K562 (cell line): Measurements from ENCODE around the gene ARSJ. TPM values are rescaled to one million over a fixed set of nuclear protein-coding genes. Genes with fewer than 3 reads are reported as not detected.

Experiments used
- ATAC-seq: fragments of 200-7000 bp; cut with Tn5 transposase; 3 replicates; pipeline ENCODE4 v1.9.1; 2020; ENCODE audit warnings: moderate library complexity
- BruUV-seq: library from RNA; stranded (reverse); fragments of 400-500 nt; replicated peaks from 2 replicates; lab custom pipeline; 2021; lab: Mats Ljungman, UMichigan
- CTCF ChIA-PET: fragments of 300-600 bp; formaldehyde crosslinking; extraction: SDS; loops from one replicate; lab custom pipeline; 2021; ENCODE audit warnings: low intra/inter-chr PET ratio; lab: Yijun Ruan, JAX
- POLR2A ChIA-PET: fragments of 300-600, 350-650 bp; sonication (Branson Sonifier 250); formaldehyde crosslinking; extraction: SDS; loops from one replicate; lab custom pipeline; 2021; ENCODE audit warnings: antibody characterized with exemption, inconsistent platforms; lab: Yijun Ruan, JAX
- DNase-seq, 4 experiments: peaks; one replicate each; pipeline versions ENCODE4 v3.0.0 to v3.0.0-alpha.2; 2011 to 2018; ENCODE audit warnings: low spot score in 3 of 4, mixed read lengths in 3 of 4; ENCODE audit errors: extremely low read depth in 1 of 4
- FAIRE-seq: peaks from 2 replicates; lab custom pipeline; 2011; peaks lifted over from hg19 to GRCh38; lab: Jason Lieb, UNC
- H2AFZ ChIP-seq: 2 replicates; pipeline ENCODE4 v1.6.0; 2011; ENCODE audit warnings: low read depth, low read length, control low read depth, inconsistent platforms
- H3K27ac ChIP-seq: fragments of 200-600 bp; 3 replicates; pipeline ENCODE4 v1.8.0; 2011; ENCODE audit warnings: low read depth, mild to moderate bottlenecking, control low read depth, inconsistent platforms, low read length, moderate library complexity, mixed read lengths; ENCODE audit errors: extremely low read depth
- H3K27me3 ChIP-seq, 2 experiments: fragments of 300-600 bp in 1 of 2; 2 replicates in 1 of 2; 3 replicates in 1 of 2; pipeline versions ENCODE4 v1.6.0 to v1.8.0; 2011; ENCODE audit warnings: inconsistent platforms in 2 of 2, low read length in 2 of 2, mild to moderate bottlenecking in 1 of 2, mixed read lengths in 1 of 2, moderate library complexity in 1 of 2; ENCODE audit not compliant: control insufficient read depth in 2 of 2, insufficient read depth in 2 of 2
- H3K36me3 ChIP-seq: fragments of 300-600 bp; 3 replicates; pipeline ENCODE4 v1.8.0; 2011; ENCODE audit warnings: mild to moderate bottlenecking, low read length, inconsistent platforms; ENCODE audit not compliant: control insufficient read depth, insufficient read depth
- H3K4me1 ChIP-seq, 2 experiments: fragments of 200-600 bp in 1 of 2; replicated peaks in 1 of 2; 2 replicates in 1 of 2; 3 replicates in 1 of 2; pipeline versions ENCODE4 v1.5.1 to v1.8.0; 2011; ENCODE audit warnings: inconsistent platforms in 2 of 2, low read length in 2 of 2, mild to moderate bottlenecking in 1 of 2, mixed read lengths in 1 of 2, moderate library complexity in 1 of 2; ENCODE audit not compliant: control insufficient read depth in 2 of 2, insufficient read depth in 2 of 2
- H3K4me2 ChIP-seq: 2 replicates; pipeline ENCODE4 v1.6.1; 2011; ENCODE audit warnings: low read length, control low read depth, inconsistent platforms, mixed read lengths; ENCODE audit not compliant: insufficient read depth
- H3K4me3 ChIP-seq: fragments of 200-600 bp; sonication (generic), shearing (Covaris generic); 2 replicates; pipeline ENCODE4 v1.5.1; 2016; ENCODE audit warnings: control low read depth, inconsistent platforms
- H3K79me2 ChIP-seq: fragments of 200-600 bp; 3 replicates; pipeline ENCODE4 v1.8.0; 2011; ENCODE audit warnings: low read length, inconsistent platforms; ENCODE audit not compliant: control insufficient read depth, insufficient read depth
- H3K9ac ChIP-seq, 2 experiments: 2 replicates each; pipeline versions ENCODE4 v1.6.0 to v1.6.1; 2011; ENCODE audit warnings: low read depth in 2 of 2, low read length in 2 of 2, control low read depth in 1 of 2, inconsistent platforms in 1 of 2, mild to moderate bottlenecking in 1 of 2, mixed read lengths in 1 of 2; ENCODE audit not compliant: insufficient read depth in 1 of 2
- H3K9me1 ChIP-seq: one replicate; pipeline ENCODE4 v1.6.0; 2011; ENCODE audit warnings: inconsistent platforms, mild to moderate bottlenecking, low read length, moderate library complexity; ENCODE audit not compliant: control insufficient read depth, insufficient read depth
- H3K9me3 ChIP-seq: replicated peaks from 2 replicates; pipeline ENCODE4 v1.5.1; 2011; ENCODE audit warnings: low read depth, low read length, inconsistent platforms; ENCODE audit not compliant: control insufficient read depth, insufficient read depth
- H4K20me1 ChIP-seq: replicated peaks from 2 replicates; pipeline ENCODE4 v1.6.1; 2011; ENCODE audit warnings: low read length, inconsistent platforms, mixed read lengths; ENCODE audit not compliant: control insufficient read depth, insufficient read depth
- BRD9 ChIP-seq: fragments of 450-650 bp; IDR thresholded peaks from 2 replicates; pipeline ENCODE4 v1.6.1; 2018; ENCODE audit warnings: low read depth; ENCODE audit not compliant: partially characterized antibody
- CCAR2 ChIP-seq: fragments of 200-400 bp; formaldehyde crosslinking; IDR thresholded peaks from 2 replicates; pipeline ENCODE4 v1.6.1; 2017; ENCODE audit warnings: mild to moderate bottlenecking, low read depth, low read length
- ETS1 ChIP-seq: conservative IDR thresholded peaks from 2 replicates; pipeline ENCODE4 v1.6.1; 2011; ENCODE audit warnings: low read depth, mild to moderate bottlenecking, low read length; ENCODE audit not compliant: control insufficient read depth
- HNRNPLL ChIP-seq: fragments of 200-400 bp; formaldehyde crosslinking; IDR thresholded peaks from 2 replicates; pipeline ENCODE4 v1.6.1; 2017; ENCODE audit warnings: low read length, low read depth, mild to moderate bottlenecking; ENCODE audit not compliant: poor library complexity, severe bottlenecking
- JUND ChIP-seq, 2 experiments: IDR thresholded peaks; 2 replicates in 1 of 2; 3 replicates in 1 of 2; pipeline ENCODE4 v1.6.1; 2011; ENCODE audit warnings: borderline replicate concordance in 2 of 2, low read depth in 2 of 2, low read length in 2 of 2, improper control_type of control experiment in 1 of 2, missing biosample characterization in 1 of 2, missing genetic modification characterization in 1 of 2, missing genetic modification reagents in 1 of 2
- MBD2 ChIP-seq: sonication (generic); IDR thresholded peaks from 2 replicates; pipeline ENCODE4 v1.6.1; 2016; ENCODE audit warnings: low read depth, borderline replicate concordance
- MXI1 ChIP-seq: IDR thresholded peaks from 2 replicates; pipeline ENCODE4 v1.6.1; 2011; ENCODE audit warnings: low read depth, mild to moderate bottlenecking, improper control_type of control experiment, low read length
- NKRF ChIP-seq: fragments of 450-650 bp; IDR thresholded peaks from 2 replicates; pipeline ENCODE4 v1.6.1; 2016; ENCODE audit warnings: borderline replicate concordance
- NR2C1 ChIP-seq, 2 experiments: fragments of 450-650 bp; IDR thresholded peaks; 2 replicates each; pipeline ENCODE4 v1.6.1; 2017; ENCODE audit warnings: mild to moderate bottlenecking in 2 of 2, antibody characterized with exemption in 1 of 2, inconsistent platforms in 1 of 2, missing compliant biosample characterization in 1 of 2, missing genetic modification characterization in 1 of 2
- RBM14 ChIP-seq: fragments of 200-400 bp; formaldehyde crosslinking; IDR thresholded peaks from 2 replicates; pipeline ENCODE4 v1.6.1; 2018; ENCODE audit warnings: low read depth, mild to moderate bottlenecking, low read length, moderate library complexity, borderline replicate concordance; ENCODE audit not compliant: insufficient read depth
- RBM15 ChIP-seq: fragments of 200-400 bp; formaldehyde crosslinking; IDR thresholded peaks from 2 replicates; pipeline ENCODE4 v1.6.1; 2018; ENCODE audit warnings: mild to moderate bottlenecking, low read length, moderate library complexity; ENCODE audit not compliant: insufficient read depth
- SMARCC2 ChIP-seq: fragments of 450-650 bp; IDR thresholded peaks from 2 replicates; pipeline ENCODE4 v1.6.1; 2017; ENCODE audit warnings: antibody characterized with exemption, moderate library complexity, mild to moderate bottlenecking, low read depth
- U2AF1 ChIP-seq: fragments of 200-400 bp; formaldehyde crosslinking; optimal IDR thresholded peaks from 2 replicates; pipeline ENCODE3; 2017; ENCODE audit warnings: mild to moderate bottlenecking, low read depth, low read length, moderate library complexity
- ZNF217 ChIP-seq: sonication (generic); formaldehyde crosslinking; IDR thresholded peaks from 2 replicates; pipeline ENCODE4 v1.8.0; 2022; ENCODE audit warnings: mild to moderate bottlenecking, missing genetic modification reagents
- ZNF589 ChIP-seq: fragments of 200-800 bp; sonication (Bioruptor generic); IDR thresholded peaks from 2 replicates; pipeline ENCODE4 v1.6.1; 2016; ENCODE audit warnings: low read depth, missing genetic modification characterization, missing compliant biosample characterization
- ZNF644 ChIP-seq: fragments of 200-800 bp; sonication (Bioruptor generic); IDR thresholded peaks from 2 replicates; pipeline ENCODE4 v1.6.1; 2016; ENCODE audit warnings: low read depth, missing genetic modification characterization, missing compliant biosample characterization
- in situ Hi-C: fragments of 300-500 bp; cut with MboI; formaldehyde crosslinking; loops from 4 replicates; pipeline ENCODE4 v1.15.0; 2018; ENCODE audit warnings: inconsistent platforms, mixed read lengths
- intact Hi-C: fragments of 100-400 bp; cut with micrococcal nuclease; formaldehyde crosslinking; loops from 2 replicates; pipeline ENCODE4 v1.14.2; 2022
- polyA plus RNA-seq, 8 experiments: library from polyadenylated mRNA; depleted of rRNA in 4 of 8; stranded (reverse) in 5 of 8; unstranded in 3 of 8; fragments of >200 nt; fragmentation: Nextera tagmentation in 2 of 8; fragmentation: Illumina TruSeq in 1 of 8; extraction: Ambion mirVana in 2 of 8; extraction: Trizol in 1 of 8; gene quantifications; 2 replicates each; pipeline versions ENCODE4 v1.2.1 to v1.2.3, GENCODE V29; 2011 to 2014; ENCODE audit warnings: inconsistent platforms in 1 of 8, missing spikeins in 1 of 8
- total RNA-seq, 7 experiments: library from RNA; depleted of rRNA in 6 of 7; stranded (reverse); fragments of >200 nt in 6 of 7; fragmentation: Illumina TruSeq in 2 of 7; extraction: Trizol in 2 of 7; gene quantifications; 2 replicates each; pipeline versions ENCODE4 v1.2.1 to v1.2.3, GENCODE V29; 2011 to 2021; ENCODE audit warnings: low replicate concordance in 1 of 7
- TF ChIP-seq, protein P1 (sequence below): fragments of 250-450 bp; sonication (Bioruptor Pico); IDR thresholded peaks from 2 replicates; pipeline ENCODE4 v1.8.0; 2022; ENCODE audit warnings: moderate library complexity, mild to moderate bottlenecking, inconsistent platforms

Gene ARSJ
- total and polyA plus RNA-seq, 9 of the 15 experiments (the other 6 are each of a cell fraction or from before 2014, with no cell fraction given): not detected

DNA sequence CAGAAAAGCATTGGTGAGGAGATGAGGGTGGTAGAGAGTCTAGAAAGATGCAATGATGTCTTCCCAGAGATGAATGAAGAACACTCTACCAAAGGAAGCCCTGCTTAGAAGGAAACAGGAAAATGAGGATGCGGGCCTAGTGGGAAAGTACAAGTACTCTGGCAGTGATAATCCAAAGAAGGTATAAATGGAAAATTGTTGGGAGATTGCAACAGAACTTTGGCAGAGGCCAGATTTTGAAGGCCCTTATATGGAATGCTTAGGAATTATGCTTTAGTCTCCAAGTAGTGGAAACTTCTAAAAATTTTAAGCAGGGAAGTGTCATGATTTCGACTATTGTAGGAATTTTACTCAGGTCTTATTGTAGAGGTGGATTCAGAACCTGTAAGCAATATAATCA lies 11.0 kb downstream of the ARSJ start (continued):
- TF ChIP-seq JUND (IDR thresholded peaks at IDR 0.05; ENCODE audit: borderline replicate concordance, low read depth, low read length) (no peak), JUND (tag; IDR thresholded peaks at IDR 0.05; ENCODE audit: borderline replicate concordance, low read depth, low read length) (no peak), SMARCC2 (no peak), BRD9 (no peak), RBM14 (no peak), U2AF1 (no peak), ZNF589 (CRISPR knock-in tag) (no peak), HNRNPLL (no peak)
- TF ChIP-seq, protein P1, sequence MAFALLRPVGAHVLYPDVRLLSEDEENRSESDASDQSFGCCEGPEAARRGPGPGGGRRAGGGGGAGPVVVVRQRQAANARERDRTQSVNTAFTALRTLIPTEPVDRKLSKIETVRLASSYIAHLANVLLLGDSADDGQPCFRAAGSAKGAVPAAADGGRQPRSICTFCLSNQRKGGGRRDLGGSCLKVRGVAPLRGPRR (CRISPR knock-in tag): no peak

GRCh38 chr4:113967687-113968086 lies 11.8 kb downstream of the ARSJ start:
- CTCF ChIA-PET: no interaction called here
- FAIRE-seq (no peak), ATAC-seq (no peak), DNase-seq (no peak)
- no TSS peak for BruUV-seq
- H3K27ac ChIP-seq: no peak overlapping the region
- H3K4me1 ChIP-seq: no peaks in the 10 kb centered on the region
- H3K9me3 ChIP-seq: no peaks in the 10 kb centered on the region; the same call in 1 of the 2 replicates
- no peak overlapping the region for H3K4me3 ChIP-seq
- no peaks in the 10 kb centered on the region for H3K36me3 ChIP-seq
- no peak overlapping the region for H3K4me2 ChIP-seq
- no peaks in the 10 kb centered on the region for H4K20me1 ChIP-seq
- POLR2A ChIA-PET: no interaction called here
- no peak overlapping the region for H3K9ac ChIP-seq
- in situ Hi-C loops: no loop called here
- H3K9me1 ChIP-seq: no peaks in the 10 kb centered on the region
- H3K27me3 ChIP-seq: no peaks in the 10 kb centered on the region
- intact Hi-C loops: no loop called here
- H3K79me2 ChIP-seq: no peaks in the 10 kb centered on the region
- H2AFZ ChIP-seq: no peak overlapping the region
- TF ChIP-seq NKRF: no peak
- TF ChIP-seq RBM15: no peak
- TF ChIP-seq ETS1: no peak
- no peak for TF ChIP-seq ZNF217 (CRISPR knock-in tag)
- no peak for TF ChIP-seq CCAR2
- no peak for TF ChIP-seq MXI1
- TF ChIP-seq MBD2: no peak
- TF ChIP-seq ZNF644 (tag): no peak
- no peak for TF ChIP-seq NR2C1 (IDR thresholded peaks at IDR 0.05)
- no peak for TF ChIP-seq NR2C1 (tag; IDR thresholded peaks at IDR 0.05)
